Activated CD8-positive, alpha-beta T cell treated with anti-CD3 and anti-CD28 coated beads, Interleukin-2, amount 10 ng/mL, durations not matched to agents 7 days and 5 days (primary cell): ENCODE results near the gene HSPB9. TPM values are rescaled to one million over a fixed set of nuclear protein-coding genes. Genes with fewer than 3 reads are reported as not detected.

Experiments
- ATAC-seq: fragments of 150-1000 bp; cut with Tn5 transposase; one replicate; pipeline ENCODE4 v1.10.0; 2021; ENCODE audit warnings: moderate library complexity
- CTCF ChIA-PET: fragments of 350-600 bp; sonication (Branson Sonifier 250); formaldehyde crosslinking; loops from one replicate; lab custom pipeline; 2021; ENCODE audit warnings: antibody characterized with exemption; lab: Charles Lee
- POLR2A ChIA-PET: fragments of 350-600 bp; sonication (Branson Sonifier 250); formaldehyde crosslinking; loops from one replicate; lab custom pipeline; 2021; ENCODE audit warnings: antibody characterized with exemption; lab: Charles Lee
- DNase-seq: peaks from one replicate; pipeline ENCODE4 v3.0.0-alpha.2; 2020
- H3K27ac Mint-ChIP-seq: one replicate; pipeline ENCODE4 v1.8.0; 2021; ENCODE audit warnings: mild to moderate bottlenecking, mixed read lengths
- H3K27me3 Mint-ChIP-seq: one replicate; pipeline ENCODE4 v1.8.0; 2021; ENCODE audit warnings: low read depth, mixed read lengths
- H3K36me3 Mint-ChIP-seq: one replicate; pipeline ENCODE4 v1.8.0; 2021; ENCODE audit warnings: low read depth, mixed read lengths
- H3K4me1 Mint-ChIP-seq: one replicate; pipeline ENCODE4 v1.8.0; 2021; ENCODE audit warnings: low read depth, mixed read lengths
- H3K4me3 Mint-ChIP-seq: one replicate; pipeline ENCODE4 v1.8.0; 2021; ENCODE audit warnings: mild to moderate bottlenecking, mixed read lengths
- H3K9me3 Mint-ChIP-seq: one replicate; pipeline ENCODE4 v1.8.0; 2022; ENCODE audit warnings: mixed read lengths; ENCODE audit not compliant: insufficient read depth
- total RNA-seq, 2 experiments: library from RNA; stranded (reverse); gene quantifications; one replicate each; pipeline ENCODE4 v1.2.3, GENCODE V29; 2021

HSPB9 gene
- total RNA-seq, 2 experiments from 2014 or later: 0.16 to 0.29 TPM

DNA sequence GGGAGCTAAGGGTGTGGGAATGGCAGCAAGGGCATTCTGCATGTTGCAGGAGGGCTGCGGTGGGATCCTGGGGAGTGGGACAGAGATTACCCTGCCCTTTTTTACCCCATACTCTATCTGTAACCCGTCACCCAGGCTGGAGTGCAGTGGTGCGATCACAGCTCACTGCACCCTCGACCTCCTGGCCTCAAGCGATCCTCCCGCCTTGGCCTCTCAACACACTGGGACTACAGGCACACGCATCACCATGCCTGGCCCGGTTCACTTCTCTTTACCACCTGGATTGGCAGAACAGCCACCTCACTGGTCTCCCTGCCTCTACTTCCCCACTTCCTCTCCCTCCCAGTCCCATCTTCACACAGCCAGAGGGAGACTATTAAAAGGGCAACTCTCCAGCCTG is 33.9 kb upstream of the HSPB9 start:
- no peaks in the 10 kb centered on the region for H3K36me3 Mint-ChIP-seq
- H3K27me3 Mint-ChIP-seq: peaks cover 12% of the 10 kb centered on the region
- H3K9me3 Mint-ChIP-seq: no peaks in the 10 kb centered on the region
- ATAC-seq (no peak), DNase-seq (no peak)
- POLR2A ChIA-PET: no interaction called here
- H3K4me3 Mint-ChIP-seq: no peak overlapping the region
- H3K27ac Mint-ChIP-seq: no peak overlapping the region
- peaks cover 1% of the 10 kb centered on the region for H3K4me1 Mint-ChIP-seq
- CTCF ChIA-PET: interaction anchor here (1.6 to 2.2 kb wide), 2 partner anchors 21 to 23 kb away, joined by 5 to 6 read pairs; no protein-coding TSS in a partner anchor

DNA sequence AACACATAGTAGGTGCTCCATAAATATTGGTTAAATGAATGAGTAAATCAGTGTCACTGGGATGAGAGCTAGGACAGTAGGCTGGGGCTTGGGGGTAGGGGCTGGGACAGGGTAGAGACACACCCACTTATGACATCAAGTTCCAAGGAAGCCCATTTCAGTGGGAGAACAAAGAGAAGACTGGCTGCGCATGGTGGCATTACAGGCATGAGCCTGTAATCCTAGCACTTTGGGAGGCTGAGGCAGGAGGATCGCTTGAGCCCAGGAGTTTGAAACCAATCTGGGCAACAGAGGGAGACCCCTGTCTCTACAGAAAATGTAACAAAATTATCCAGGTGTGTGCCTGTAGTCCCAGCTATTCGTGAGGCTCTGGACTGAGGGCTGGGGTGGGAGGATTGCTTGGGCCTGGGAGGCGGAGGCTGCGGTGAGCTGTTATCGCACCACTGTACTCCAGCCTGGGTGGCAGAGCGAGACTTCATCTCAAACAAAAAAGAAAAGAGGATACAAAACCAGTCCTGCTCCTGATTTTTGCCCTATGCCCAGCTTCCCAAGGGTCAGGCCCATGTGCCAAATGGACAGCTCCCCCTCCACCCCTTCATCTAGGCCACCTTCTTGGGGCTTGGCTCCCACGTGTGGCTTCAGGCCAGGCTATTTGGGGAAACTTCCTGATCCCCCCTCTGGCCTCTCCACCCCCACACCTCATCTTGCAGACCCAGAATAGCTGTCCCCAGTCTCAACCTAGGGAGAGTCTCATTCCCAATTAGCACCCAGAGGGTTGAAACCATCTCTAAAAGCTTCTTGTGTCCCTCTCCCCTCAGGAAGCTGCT is 31.4 kb upstream of the HSPB9 start:
- DNase-seq (no peak), ATAC-seq (no peak)
- ChIA-PET POLR2A (interaction anchor here (0.6 to 1.3 kb wide), 3 partner anchors 21 to 1674 kb away, joined by 3 to 4 read pairs (median 3); partner anchors contain the start of gene TOP2A), CTCF (interaction anchor here (0.9 to 2.0 kb wide), 5 partner anchors 10 to 128 kb away, joined by 3 to 8 read pairs (median 7); no protein-coding TSS in a partner anchor)
- H3K9me3 Mint-ChIP-seq: no peaks in the 10 kb centered on the region
- peaks cover 14% of the 10 kb centered on the region for H3K27me3 Mint-ChIP-seq
- H3K4me3 Mint-ChIP-seq: no peak overlapping the region
- no peaks in the 10 kb centered on the region for H3K36me3 Mint-ChIP-seq
- H3K4me1 Mint-ChIP-seq: peaks cover 1% of the 10 kb centered on the region
- H3K27ac Mint-ChIP-seq: no peak overlapping the region

DNA sequence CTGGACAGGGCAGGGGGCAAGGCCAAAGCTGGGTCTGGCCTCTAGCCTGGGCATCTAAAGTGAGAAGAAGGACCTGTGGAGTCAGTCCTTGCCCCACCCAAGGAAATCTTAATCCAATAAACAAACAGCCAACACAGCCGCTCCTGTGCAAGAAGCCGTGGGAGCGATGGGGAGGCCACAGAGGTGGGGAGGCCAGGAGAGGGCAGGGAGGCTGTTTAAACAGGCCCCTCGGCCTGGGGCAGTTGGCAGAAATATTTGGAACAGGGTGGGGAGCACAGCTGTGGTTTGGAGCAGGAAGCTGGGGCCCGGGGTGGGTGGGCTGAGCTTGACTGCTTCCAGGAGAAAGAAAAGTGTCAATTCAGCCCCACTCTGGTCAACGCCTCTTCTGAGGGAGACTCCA is 29.7 kb upstream of the HSPB9 start:
- H3K4me1 Mint-ChIP-seq: peaks cover 7% of the 10 kb centered on the region
- H3K9me3 Mint-ChIP-seq: no peaks in the 10 kb centered on the region
- peaks cover 28% of the 10 kb centered on the region for H3K27me3 Mint-ChIP-seq
- H3K4me3 Mint-ChIP-seq: no peak overlapping the region
- DNase-seq (no peak), ATAC-seq (no peak)
- no peak overlapping the region for H3K27ac Mint-ChIP-seq
- CTCF ChIA-PET: no interaction called here
- no peaks in the 10 kb centered on the region for H3K36me3 Mint-ChIP-seq
- POLR2A ChIA-PET: no interaction called here

DNA sequence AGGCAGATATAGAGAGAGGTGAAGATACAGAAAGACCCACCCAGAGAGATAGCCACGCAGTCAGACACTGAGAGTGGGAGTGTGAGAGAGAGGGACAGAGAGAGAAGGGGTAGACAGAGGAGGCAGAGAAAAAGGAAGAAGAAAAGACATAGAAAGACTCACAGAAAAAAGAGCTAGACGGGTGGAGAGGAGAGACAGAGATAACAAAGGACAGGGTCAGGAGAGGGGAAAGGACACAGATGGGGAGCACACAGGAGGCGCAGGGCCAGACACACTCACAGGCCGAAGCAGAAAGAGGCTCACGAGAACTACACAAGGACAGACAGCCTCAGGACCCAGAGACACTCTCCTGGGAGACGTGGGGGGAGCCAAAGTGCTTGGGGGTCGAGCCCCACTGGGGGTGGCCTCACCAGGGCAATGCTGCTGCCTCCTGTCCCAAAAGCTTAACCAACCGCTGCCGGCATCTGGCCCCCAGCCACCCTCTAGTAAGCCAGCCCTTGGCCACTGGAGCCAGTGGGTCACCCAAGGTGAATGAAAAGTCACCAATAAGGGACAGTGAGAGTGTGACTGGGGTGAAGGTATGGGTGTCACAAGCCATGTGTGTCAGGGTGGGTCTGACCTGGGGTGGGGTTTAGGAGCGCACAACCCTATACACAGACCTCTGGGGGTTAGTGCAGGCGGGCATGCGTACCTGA is 28.1 kb upstream of the HSPB9 start:
- Mint-ChIP-seq H3K36me3 (no peaks in the 10 kb centered on the region), H3K27me3 (peaks cover 29% of the 10 kb centered on the region), H3K27ac (no peak overlapping the region), H3K4me1 (peaks cover 11% of the 10 kb centered on the region), H3K9me3 (no peaks in the 10 kb centered on the region), H3K4me3 (no peak overlapping the region)
- POLR2A ChIA-PET: no interaction called here
- CTCF ChIA-PET: no interaction called here
- no peak for ATAC-seq
- DNase-seq: no peak

DNA sequence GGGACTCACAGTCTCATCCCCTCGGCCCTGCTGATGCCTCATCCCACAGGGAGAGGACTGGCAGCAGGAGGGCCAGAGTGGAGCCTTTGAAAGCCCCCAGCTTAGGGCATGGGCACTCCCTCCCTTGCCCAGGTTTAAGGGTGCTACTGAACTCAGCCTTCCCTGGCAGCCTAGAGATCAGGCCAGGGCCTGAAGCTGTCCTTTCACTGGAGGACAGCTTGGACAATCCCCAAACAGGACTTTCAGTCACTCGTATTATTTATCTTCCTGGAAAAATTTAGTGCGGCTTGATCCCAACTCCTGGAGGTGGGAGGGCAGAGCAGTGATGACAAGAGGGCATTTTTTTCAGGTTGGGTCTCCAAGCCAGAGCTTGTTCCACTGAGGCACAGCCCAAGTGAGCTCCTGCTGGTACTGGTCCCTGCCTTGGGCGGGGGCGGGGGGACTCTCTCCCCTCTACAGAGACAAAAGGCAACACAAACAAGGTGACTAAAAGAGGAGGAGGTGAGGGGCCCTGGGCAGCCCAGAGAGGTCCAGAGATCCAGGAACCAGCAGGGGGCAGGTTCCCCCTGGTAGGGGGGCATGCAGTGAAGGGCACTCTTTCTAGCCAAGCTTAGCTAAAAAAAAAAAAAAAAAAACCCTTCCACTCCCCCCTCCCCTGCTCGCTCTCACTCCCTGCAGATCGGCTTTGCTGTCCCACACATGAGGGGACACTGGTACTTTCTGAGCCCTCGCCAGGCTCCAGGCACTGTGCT is 26.1 kb upstream of the HSPB9 start:
- H3K4me1 Mint-ChIP-seq: peaks cover 11% of the 10 kb centered on the region

DNA sequence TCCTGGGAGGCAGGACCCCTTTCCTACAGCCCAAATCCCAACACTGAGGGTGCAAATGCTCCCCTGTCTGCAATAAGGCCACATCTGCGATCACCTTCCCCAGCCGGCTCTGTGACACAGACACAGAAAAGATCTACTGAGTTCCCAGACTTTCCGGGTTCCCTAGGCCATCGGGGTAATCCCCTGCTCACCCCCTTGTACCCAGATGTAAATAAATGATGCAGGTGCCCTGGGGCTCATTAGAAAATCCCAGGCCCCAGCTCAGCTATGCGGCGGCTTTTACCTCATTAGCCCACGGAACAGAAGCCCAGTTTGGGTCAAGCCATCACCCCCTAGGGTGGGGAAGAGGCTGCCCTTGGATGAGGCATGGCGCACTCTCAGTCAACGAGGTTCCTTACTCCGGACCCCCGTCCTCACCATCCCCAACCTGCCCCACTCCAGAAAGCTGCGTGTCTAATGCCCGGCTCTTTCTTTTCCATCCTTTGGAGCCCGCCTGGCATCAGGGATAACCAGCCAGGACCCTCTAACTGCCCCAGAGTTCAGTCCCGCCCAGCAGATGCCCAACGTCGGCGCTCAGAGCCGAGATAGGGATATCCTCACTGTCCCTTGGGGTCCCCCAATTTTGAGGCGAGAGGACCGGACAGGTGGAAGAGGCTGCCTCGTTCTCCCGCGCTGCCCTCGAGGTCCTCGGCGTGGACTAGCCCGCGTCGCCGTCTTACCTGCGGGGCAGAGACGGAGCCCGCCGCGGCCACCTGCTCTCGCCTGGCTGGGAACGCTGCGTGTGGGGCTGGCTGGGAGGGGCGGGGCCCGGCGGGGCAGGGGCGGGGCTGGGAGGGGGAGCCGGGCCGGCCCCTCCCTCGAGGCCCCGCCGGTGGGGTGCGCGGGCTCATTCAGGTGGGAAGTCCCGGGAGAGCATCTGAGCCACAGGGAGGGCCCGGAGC is 24.6 kb upstream of the HSPB9 start, which contains the start of gene ZNF385C:
Gene ZNF385C (minus strand): TSS at position 783 of the 941 bp plus-strand sequence. CDS start 35,417 bp downstream, outside the sequence.
- H3K4me3 Mint-ChIP-seq: no peak within 1 kb of the TSS
- H3K9me3 Mint-ChIP-seq: no peaks in the 10 kb centered on the region
- peaks cover 6% of the 10 kb centered on the region for H3K36me3 Mint-ChIP-seq
- POLR2A ChIA-PET: interaction anchor here (0.8 to 1.7 kb wide), 3 partner anchors 10 to 132 kb away, joined by 3 to 14 read pairs (median 3); partner anchors contain the start of gene DHX58
- H3K27ac Mint-ChIP-seq: no peak within 1 kb of the TSS
- peaks cover 19% of the 10 kb centered on the region for H3K27me3 Mint-ChIP-seq
- CTCF ChIA-PET: interaction anchor here (0.7 to 1.4 kb wide), 7 partner anchors 9 to 135 kb away, joined by 3 to 4 read pairs (median 4); partner anchors contain the start of gene NKIRAS2
- ATAC-seq (peak; percentile 65), DNase-seq (no peak)
- peaks cover 11% of the 10 kb centered on the region for H3K4me1 Mint-ChIP-seq

More for the DNA sequence above, 26.1 kb upstream of the HSPB9 start:
- no peak for DNase-seq
- Mint-ChIP-seq H3K9me3 (no peaks in the 10 kb centered on the region), H3K27me3 (peaks cover 19% of the 10 kb centered on the region), H3K27ac (no peak overlapping the region), H3K36me3 (peaks cover 2% of the 10 kb centered on the region), H3K4me3 (no peak overlapping the region)
- POLR2A ChIA-PET: no interaction called here
- CTCF ChIA-PET: interaction anchor here (1.0 to 1.6 kb wide), 5 partner anchors 20 to 76 kb away, joined by 3 to 5 read pairs (median 3); partner anchors contain the start of gene NKIRAS2
- no peak for ATAC-seq

DNA sequence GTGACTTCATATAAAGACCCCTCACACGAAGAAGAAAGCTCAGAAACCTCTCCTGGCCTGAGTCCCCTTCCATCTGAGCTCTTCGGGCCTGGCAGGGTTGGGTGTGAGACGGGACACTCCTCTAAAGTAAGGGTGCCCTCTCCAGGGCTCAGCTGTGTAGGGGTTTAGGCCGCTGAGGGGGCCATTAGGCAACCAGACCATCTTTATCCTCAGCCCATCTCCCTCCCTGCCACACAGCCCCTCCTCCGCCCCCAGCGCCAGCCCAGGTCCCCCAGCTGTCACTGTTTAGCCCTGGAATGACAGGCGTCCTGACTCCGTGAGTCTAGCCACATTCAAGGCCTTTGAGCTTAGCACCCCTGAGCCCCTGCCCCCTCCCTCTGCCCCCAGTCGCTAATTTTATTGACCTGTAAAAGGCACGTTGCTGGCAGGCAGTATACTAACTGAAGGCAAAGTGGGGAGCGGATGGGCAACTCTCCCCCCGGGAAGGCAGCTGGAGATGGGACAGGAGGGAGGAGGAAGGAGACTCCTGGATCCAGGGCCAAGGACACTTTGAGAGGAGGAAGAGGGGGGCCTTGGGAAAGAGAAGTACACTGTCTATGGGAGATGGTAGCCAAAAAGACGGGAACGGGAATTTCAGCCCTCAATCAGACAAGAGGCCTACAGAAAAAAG is 23.7 kb upstream of the HSPB9 start:
- H3K4me1 Mint-ChIP-seq: peaks cover 9% of the 10 kb centered on the region
- H3K27me3 Mint-ChIP-seq: peaks cover 19% of the 10 kb centered on the region
- ATAC-seq: no peak
- no peak overlapping the region for H3K27ac Mint-ChIP-seq
- H3K36me3 Mint-ChIP-seq: peaks cover 9% of the 10 kb centered on the region
- H3K4me3 Mint-ChIP-seq: no peak overlapping the region
- ChIA-PET CTCF (interaction anchor here (0.7 to 1.2 kb wide), 4 partner anchors 11 to 136 kb away, joined by 3 to 4 read pairs (median 4); partner anchors contain the start of gene NKIRAS2), POLR2A (interaction anchor here (0.8 to 1.7 kb wide), 3 partner anchors 9 to 133 kb away, joined by 3 to 14 read pairs (median 3); partner anchors contain the start of gene DHX58)
- no peak for DNase-seq
- H3K9me3 Mint-ChIP-seq: no peaks in the 10 kb centered on the region

DNA sequence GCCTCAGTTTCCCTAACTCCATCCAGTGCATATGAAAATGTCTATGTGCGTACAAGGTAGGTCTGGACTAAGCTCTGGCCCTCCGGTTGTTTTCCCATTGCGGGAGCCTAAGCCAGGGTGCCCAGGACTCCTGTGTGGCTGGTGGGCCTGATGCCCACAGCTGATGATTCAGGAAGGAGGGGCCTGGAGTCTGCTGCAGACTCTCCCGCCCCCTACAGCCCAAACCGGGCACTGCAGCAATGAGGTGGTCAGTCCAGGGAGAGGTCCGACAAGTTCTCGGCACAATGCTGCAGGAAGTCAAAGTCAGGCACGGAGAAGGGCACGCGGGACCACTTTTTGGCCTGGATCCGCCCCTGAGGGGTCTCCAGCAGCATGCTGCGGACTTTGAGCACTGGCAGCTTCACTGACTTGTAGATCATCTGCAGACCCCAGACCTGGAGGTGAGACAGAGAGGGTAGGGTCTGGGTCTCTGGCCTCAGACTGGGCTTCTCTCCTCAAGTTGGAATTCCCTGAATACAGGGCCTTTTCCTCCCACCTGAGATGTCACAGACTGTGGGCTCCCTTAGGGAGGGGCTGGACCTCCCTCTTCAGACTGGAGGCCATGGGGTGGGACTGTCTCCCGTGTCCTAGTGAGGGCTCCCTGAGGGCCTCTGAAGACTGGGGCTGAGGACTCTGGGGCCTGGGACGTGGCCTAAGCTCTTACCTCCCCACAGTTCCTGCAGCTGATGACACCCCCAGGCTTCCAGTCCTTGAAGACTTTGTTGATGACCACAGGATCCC is 20.9 kb upstream of the HSPB9 start:
- DNase-seq (peak; percentile 75), ATAC-seq (peak; percentile 66)
- Mint-ChIP-seq H3K36me3 (peaks cover 24% of the 10 kb centered on the region), H3K4me1 (peaks cover 13% of the 10 kb centered on the region), H3K27me3 (peaks cover 14% of the 10 kb centered on the region), H3K9me3 (no peaks in the 10 kb centered on the region), H3K27ac (no peak overlapping the region), H3K4me3 (no peak overlapping the region)
- ChIA-PET POLR2A (interaction anchor here (1.3 to 2.5 kb wide), 2 partner anchors 11 to 37 kb away, joined by 3 to 10 read pairs; partner anchors contain the start of gene DHX58), CTCF (interaction anchor here (0.6 to 2.9 kb wide), 20 partner anchors 8 to 84 kb away, joined by 3 to 32 read pairs (median 8); partner anchors contain the start of genes DHX58, DNAJC7 and NKIRAS2)

DNA sequence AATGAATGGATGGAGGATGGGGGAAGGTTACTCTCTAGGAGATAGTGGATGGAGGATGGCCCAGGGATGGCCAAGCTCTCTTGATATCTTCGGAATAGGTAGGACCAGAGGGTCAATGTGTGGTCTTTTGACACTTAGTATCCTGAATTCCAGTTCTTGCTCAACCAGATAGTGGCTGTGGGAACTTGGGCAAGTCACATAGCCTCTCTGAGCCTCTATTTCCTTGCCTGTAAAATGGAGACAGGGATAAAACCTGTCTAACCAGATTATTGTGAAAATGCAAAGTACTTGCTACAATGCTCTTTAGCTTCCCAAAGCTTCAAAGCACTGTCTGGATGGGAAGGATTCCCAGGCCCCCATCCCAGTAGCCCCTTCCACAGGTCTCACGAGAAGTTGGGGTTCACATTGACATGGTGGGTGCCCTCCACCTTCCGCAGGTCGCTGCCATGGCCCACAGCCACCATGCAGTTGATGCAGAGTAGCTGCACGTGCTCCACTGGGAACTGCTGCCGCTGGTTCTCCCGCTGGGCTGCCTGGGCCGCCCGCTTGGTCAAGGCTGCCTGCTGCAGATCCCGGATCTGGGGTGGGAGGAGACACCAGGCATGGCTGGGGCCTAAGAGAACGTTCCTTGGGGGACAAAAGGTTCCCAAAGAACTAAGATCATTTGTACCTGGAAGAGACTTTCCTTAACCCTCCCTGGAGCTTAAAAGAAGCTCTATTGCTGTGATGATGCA is 19.2 kb upstream of the HSPB9 start:
- CTCF ChIA-PET: interaction anchor here (0.8 to 2.9 kb wide), 5 partner anchors 8 to 80 kb away, joined by 3 to 12 read pairs (median 8); no protein-coding TSS in a partner anchor

More for the DNA sequence above, 19.2 kb upstream of the HSPB9 start:
- Mint-ChIP-seq H3K36me3 (peaks cover 35% of the 10 kb centered on the region), H3K4me1 (peaks cover 17% of the 10 kb centered on the region), H3K27ac (no peak overlapping the region), H3K9me3 (no peaks in the 10 kb centered on the region), H3K27me3 (no peaks in the 10 kb centered on the region), H3K4me3 (no peak overlapping the region)
- no peak for ATAC-seq
- POLR2A ChIA-PET: interaction anchor here (1.2 to 2.5 kb wide), 3 partner anchors 10 to 87 kb away, joined by 3 to 11 read pairs (median 6); partner anchors contain the start of genes DHX58 and DNAJC7
- DNase-seq: no peak
